Endodermal cell (in vitro differentiated cells): ENCODE data around the gene TAS2R60. TPM values are rescaled to one million over a fixed set of nuclear protein-coding genes. Genes with fewer than 3 reads are reported as not detected.
"Not testable (repeated sequence)": the region's sequence is repeated elsewhere in the genome, so short reads cannot be mapped to it uniquely, and the experiment has no call there.

Experiments used
- DNase-seq: peaks from one replicate; pipeline ENCODE4 v3.0.0-alpha.2; 2017
- H3K27ac ChIP-seq: 2 replicates; pipeline ENCODE4 v1.5.1; 2013; ENCODE audit warnings: mild to moderate bottlenecking, low read depth, low read length, moderate library complexity
- H3K27me3 ChIP-seq: 2 replicates; pipeline ENCODE4 v1.6.1; 2013; ENCODE audit warnings: mild to moderate bottlenecking, low read length, moderate library complexity; ENCODE audit not compliant: insufficient read depth, control insufficient read depth, poor library complexity, severe bottlenecking
- H3K36me3 ChIP-seq: 2 replicates; pipeline ENCODE4 v1.7.0; 2013; ENCODE audit warnings: mild to moderate bottlenecking, low read length, moderate library complexity; ENCODE audit not compliant: control insufficient read depth, insufficient read depth
- H3K4me1 ChIP-seq: one replicate; pipeline ENCODE4 v1.7.0; 2013; ENCODE audit warnings: low read length; ENCODE audit not compliant: control insufficient read depth, insufficient read depth
- H3K4me3 ChIP-seq: 2 replicates; pipeline ENCODE4 v1.5.1; 2013; ENCODE audit warnings: mild to moderate bottlenecking, low read length, moderate library complexity
- H3K9ac ChIP-seq: 2 replicates; pipeline ENCODE4 v1.6.1; 2013; ENCODE audit warnings: mild to moderate bottlenecking, low read length, moderate library complexity; ENCODE audit not compliant: poor library complexity, severe bottlenecking; ENCODE audit errors: extremely low read depth
- H3K9me3 ChIP-seq: 2 replicates; pipeline ENCODE4 v1.6.1; 2013; ENCODE audit warnings: mild to moderate bottlenecking, low read length, moderate library complexity; ENCODE audit not compliant: control insufficient read depth
- H3K27ac Mint-ChIP-seq: 2 replicates; pipeline ENCODE4 v1.8.0; 2020; ENCODE audit warnings: mixed read lengths
- H3K27me3 Mint-ChIP-seq: 2 replicates; pipeline ENCODE4 v1.8.0; 2021; ENCODE audit warnings: mild to moderate bottlenecking, mixed read lengths; ENCODE audit not compliant: insufficient read depth
- H3K36me3 Mint-ChIP-seq: 2 replicates; pipeline ENCODE4 v1.8.0; 2020; ENCODE audit warnings: low read depth, mixed read lengths
- H3K4me1 Mint-ChIP-seq: 2 replicates; pipeline ENCODE4 v1.8.0; 2020; ENCODE audit warnings: mixed read lengths
- H3K4me3 Mint-ChIP-seq: 2 replicates; pipeline ENCODE4 v1.8.0; 2020; ENCODE audit warnings: mild to moderate bottlenecking, moderate library complexity, mixed read lengths
- H3K9me3 Mint-ChIP-seq: 2 replicates; pipeline ENCODE4 v1.8.0; 2020; ENCODE audit warnings: mild to moderate bottlenecking, mixed read lengths
- CTCF ChIP-seq: fragments of 200-600 bp; sonication (generic); conservative IDR thresholded peaks from 2 replicates; pipeline ENCODE4 v1.5.0; 2021; ENCODE audit warnings: antibody characterized with exemption, mild to moderate bottlenecking
- WGBS, 2 experiments: methylation state at CpG; one replicate each; pipeline versions ENCODE4 v1.1.5 to v1.1.7; 2013; ENCODE audit warnings: missing lambda C conversion rate in 2 of 2, mixed read lengths in 1 of 2; ENCODE audit not compliant: insufficient coverage in 1 of 2, insufficient read length in 1 of 2; 5-methylcytosine and 5-hydroxymethylcytosine counted together
- total RNA-seq, 2 donors: library from RNA; stranded (reverse); fragmentation: NEBNext Ultra II Directional in 1 of 2; extraction: Animal tissue kit (Norgen Biotek cat#: 25700) in 1 of 2; gene quantifications; 2 replicates in 1 of 2; 3 replicates in 1 of 2; pipeline ENCODE4 v1.2.1, GENCODE V29; 2021

Gene TAS2R60
- total RNA-seq, 2 donors from 2014 or later = 0.37 TPM; not detected in 1

- Mint-ChIP-seq H3K9me3 (peaks cover 30% of the 10 kb centered on the region), H3K27me3 (no peaks in the 10 kb centered on the region), H3K4me1 (no peaks in the 10 kb centered on the region), H3K36me3 (peaks cover 12% of the 10 kb centered on the region), H3K27ac (no peak overlapping the region), H3K4me3 (no peak overlapping the region)
- 94% methylated on average over 3 of the region's 3 CpGs; no CpG with 5 or more reads in 1 of the 2 experiments for whole genome bisulfite sequencing, 2 experiments
- no peaks in the 10 kb centered on the region for H3K27me3 ChIP-seq
- H3K27ac ChIP-seq = no peak overlapping the region
- H3K4me3 ChIP-seq = no peak overlapping the region
- no peaks in the 10 kb centered on the region for H3K36me3 ChIP-seq
- peaks cover 18% of the 10 kb centered on the region for H3K9me3 ChIP-seq
- no peaks in the 10 kb centered on the region for H3K4me1 ChIP-seq
- no peak overlapping the region for H3K9ac ChIP-seq
- DNase-seq = no peak
- TF ChIP-seq CTCF = no peak
These were observed 21.2 kb upstream of the TAS2R60 start for GRCh38 chr7:143422033-143422432.

GRCh38 chr7:143424476-143424875, 18.8 kb upstream of the TAS2R60 start:
- H3K4me1 Mint-ChIP-seq, H3K27ac ChIP-seq, DNase-seq, H3K4me3 Mint-ChIP-seq, H3K4me3 ChIP-seq, H3K36me3 ChIP-seq, H3K9ac ChIP-seq, H3K4me1 ChIP-seq, H3K27me3 ChIP-seq, H3K27ac Mint-ChIP-seq, H3K27me3 Mint-ChIP-seq: not testable (repeated sequence)
- Mint-ChIP-seq H3K36me3 (peaks cover 12% of the 10 kb centered on the region), H3K9me3 (peaks cover 28% of the 10 kb centered on the region)
- H3K9me3 ChIP-seq = peaks cover 18% of the 10 kb centered on the region
- 95% methylated on average over 17 to 34 of the region's 34 CpGs for WGBS, 2 experiments

GRCh38 chr7:143426479-143427142, 16.6 kb upstream of the TAS2R60 start:
- no peaks in the 10 kb centered on the region for H3K4me1 ChIP-seq
- Mint-ChIP-seq H3K36me3 (peaks cover 6% of the 10 kb centered on the region), H3K9me3 (peaks cover 18% of the 10 kb centered on the region), H3K27me3 (no peaks in the 10 kb centered on the region), H3K27ac (no peak overlapping the region), H3K4me3 (no peak overlapping the region), H3K4me1 (no peaks in the 10 kb centered on the region)
- no peak overlapping the region for H3K4me3 ChIP-seq
- H3K36me3 ChIP-seq = no peaks in the 10 kb centered on the region
- no peaks in the 10 kb centered on the region for H3K27me3 ChIP-seq
- DNase-seq = no peak
- H3K9ac ChIP-seq = no peak overlapping the region
- peaks cover 2% of the 10 kb centered on the region for H3K9me3 ChIP-seq
- no peak for TF ChIP-seq CTCF
- no peak overlapping the region for H3K27ac ChIP-seq
- WGBS, 2 experiments = 90 to 100% methylated on average over 2 of the region's 2 CpGs
